Astrocyte (in vitro differentiated cells and primary cell): Measurements from ENCODE around the gene MTUS2. TPM values are rescaled to one million over a fixed set of nuclear protein-coding genes. Genes with fewer than 3 reads are reported as not detected.
"Not testable (repeated sequence)": the region's sequence is repeated elsewhere in the genome, so short reads cannot be mapped to it uniquely, and the experiment has no call there.

Experiments
- DNase-seq: peaks from one replicate; pipeline ENCODE4 v3.0.0-alpha.2; 2010; ENCODE audit warnings: low read depth
- FAIRE-seq: peaks from 2 replicates; lab custom pipeline; 2011; peaks lifted over from hg19 to GRCh38; lab: Jason Lieb, UNC
- H2AFZ ChIP-seq: 2 replicates; pipeline ENCODE4 v1.6.0; 2012; ENCODE audit warnings: low read depth, low read length, inconsistent platforms
- H3K27ac ChIP-seq: 2 replicates; pipeline ENCODE4 v1.5.1; 2011; ENCODE audit warnings: low read depth, low read length, inconsistent platforms
- H3K27me3 ChIP-seq: 2 replicates; pipeline ENCODE4 v1.6.0; 2011; ENCODE audit warnings: low read length, inconsistent platforms; ENCODE audit not compliant: insufficient read depth
- H3K36me3 ChIP-seq: 2 replicates; pipeline ENCODE4 v1.5.1; 2011; ENCODE audit warnings: low read length, inconsistent platforms; ENCODE audit not compliant: insufficient read depth
- H3K4me1 ChIP-seq: 2 replicates; pipeline ENCODE4 v1.5.1; 2011; ENCODE audit warnings: low read length, inconsistent platforms; ENCODE audit not compliant: insufficient read depth
- H3K4me2 ChIP-seq: 2 replicates; pipeline ENCODE4 v1.6.0; 2012; ENCODE audit warnings: low read length, inconsistent platforms
- H3K4me3 ChIP-seq: 2 replicates; pipeline ENCODE4 v1.5.1; 2011; ENCODE audit warnings: low read depth, mild to moderate bottlenecking, low read length, inconsistent platforms; ENCODE audit not compliant: insufficient read depth
- H3K79me2 ChIP-seq: 2 replicates; pipeline ENCODE4 v1.6.0; 2012; ENCODE audit warnings: mild to moderate bottlenecking, low read length, inconsistent platforms; ENCODE audit not compliant: insufficient read depth
- H3K9ac ChIP-seq: 2 replicates; pipeline ENCODE4 v1.6.0; 2012; ENCODE audit warnings: mild to moderate bottlenecking, low read length, inconsistent platforms
- H3K9me3 ChIP-seq: 2 replicates; pipeline ENCODE4 v1.5.1; 2012; ENCODE audit warnings: low read depth, mild to moderate bottlenecking, low read length, inconsistent platforms; ENCODE audit not compliant: insufficient read depth
- H4K20me1 ChIP-seq: 2 replicates; pipeline ENCODE4 v1.6.0; 2012; ENCODE audit warnings: low read length, inconsistent platforms; ENCODE audit not compliant: insufficient read depth
- H3K27ac Mint-ChIP-seq: one replicate; pipeline ENCODE4 v1.8.0; 2021; ENCODE audit warnings: mild to moderate bottlenecking, mixed read lengths; ENCODE audit not compliant: unreplicated experiment
- H3K27me3 Mint-ChIP-seq: one replicate; pipeline ENCODE4 v1.8.0; 2021; ENCODE audit warnings: low read depth, mixed read lengths; ENCODE audit not compliant: unreplicated experiment
- H3K36me3 Mint-ChIP-seq: one replicate; pipeline ENCODE4 v1.8.0; 2021; ENCODE audit warnings: low read depth, mixed read lengths; ENCODE audit not compliant: unreplicated experiment
- H3K4me1 Mint-ChIP-seq: one replicate; pipeline ENCODE4 v1.8.0; 2021; ENCODE audit warnings: low read depth, mixed read lengths; ENCODE audit not compliant: unreplicated experiment
- H3K4me3 Mint-ChIP-seq: one replicate; pipeline ENCODE4 v1.8.0; 2021; ENCODE audit warnings: mild to moderate bottlenecking, moderate library complexity, mixed read lengths; ENCODE audit not compliant: unreplicated experiment
- H3K9me3 Mint-ChIP-seq: one replicate; pipeline ENCODE4 v1.8.0; 2021; ENCODE audit warnings: mild to moderate bottlenecking, mixed read lengths; ENCODE audit not compliant: unreplicated experiment
- CTCF ChIP-seq: IDR thresholded peaks from 2 replicates; pipeline ENCODE4 v1.5.1; 2011; ENCODE audit warnings: low read depth, mild to moderate bottlenecking, inconsistent platforms, low read length, moderate library complexity; ENCODE audit not compliant: insufficient read depth
- EZH2 ChIP-seq: IDR thresholded peaks from 2 replicates; pipeline ENCODE4 v1.6.1; 2012; ENCODE audit warnings: mild to moderate bottlenecking, low read length, inconsistent platforms; ENCODE audit not compliant: insufficient read depth
- total RNA-seq: library from RNA; stranded (reverse); gene quantifications from 2 replicates; pipeline ENCODE4 v1.2.1, GENCODE V29; 2021

Gene MTUS2
- total RNA-seq, 1 donor from 2014 or later, result 0.50 TPM

GRCh38 chr13:29193083-29193482 is 372.9 kb downstream of the MTUS2 start:
- H3K9me3 Mint-ChIP-seq, result peaks cover 5% of the 10 kb centered on the region
- no peak overlapping the region for H3K27ac Mint-ChIP-seq
- Histone ChIP-seq H4K20me1 (no peaks in the 10 kb centered on the region), H3K27ac (no peak overlapping the region), H3K4me1 (no peaks in the 10 kb centered on the region), H2AFZ (no peak overlapping the region), H3K9me3 (no peaks in the 10 kb centered on the region), H3K36me3 (no peaks in the 10 kb centered on the region), H3K9ac (no peak overlapping the region), H3K4me2 (no peak overlapping the region), H3K79me2 (no peaks in the 10 kb centered on the region), H3K4me3 (no peak overlapping the region), H3K27me3 (no peaks in the 10 kb centered on the region)
- TF ChIP-seq CTCF (no peak), EZH2 (no peak)
- DNase-seq, result no peak
- no peaks in the 10 kb centered on the region for H3K4me1 Mint-ChIP-seq
- no peak overlapping the region for H3K4me3 Mint-ChIP-seq
- no peak for FAIRE-seq
- no peaks in the 10 kb centered on the region for H3K27me3 Mint-ChIP-seq
- no peaks in the 10 kb centered on the region for H3K36me3 Mint-ChIP-seq

GRCh38 chr13:29195456-29195855 is 375.3 kb downstream of the MTUS2 start:
- Mint-ChIP-seq H3K4me3 (no peak overlapping the region), H3K27me3 (peaks cover 2% of the 10 kb centered on the region), H3K4me1 (no peaks in the 10 kb centered on the region), H3K27ac (no peak overlapping the region), H3K9me3 (peaks cover 5% of the 10 kb centered on the region), H3K36me3 (no peaks in the 10 kb centered on the region)
- Histone ChIP-seq H3K4me3 (no peak overlapping the region), H3K27ac (no peak overlapping the region), H3K27me3 (no peaks in the 10 kb centered on the region), H3K9me3 (no peaks in the 10 kb centered on the region), H3K36me3 (no peaks in the 10 kb centered on the region), H3K4me1 (no peaks in the 10 kb centered on the region), H3K4me2 (no peak overlapping the region), H2AFZ (no peak overlapping the region), H4K20me1 (no peaks in the 10 kb centered on the region), H3K9ac (no peak overlapping the region), H3K79me2 (no peaks in the 10 kb centered on the region)
- TF ChIP-seq EZH2 (no peak), CTCF (no peak)
- FAIRE-seq, result no peak
- DNase-seq, result no peak

GRCh38 chr13:29196409-29197074 is 376.4 kb downstream of the MTUS2 start:
- H3K9me3 Mint-ChIP-seq, result peaks cover 5% of the 10 kb centered on the region

GRCh38 chr13:29202753-29203152 is 382.6 kb downstream of the MTUS2 start:
- not testable (repeated sequence) for H2AFZ ChIP-seq, H3K4me1 ChIP-seq, H3K9ac ChIP-seq, H3K9me3 Mint-ChIP-seq, FAIRE-seq, H3K27ac ChIP-seq, H3K27me3 ChIP-seq, H3K79me2 ChIP-seq, H4K20me1 ChIP-seq, H3K36me3 ChIP-seq, H3K36me3 Mint-ChIP-seq, H3K27me3 Mint-ChIP-seq, H3K4me3 ChIP-seq, H3K4me3 Mint-ChIP-seq, DNase-seq, H3K4me2 ChIP-seq, H3K9me3 ChIP-seq, H3K27ac Mint-ChIP-seq
- peaks cover 15% of the 10 kb centered on the region for H3K4me1 Mint-ChIP-seq

More at GRCh38 chr13:29196409-29197074, 376.4 kb downstream of the MTUS2 start:
- Histone ChIP-seq H3K4me3 (no peak overlapping the region), H3K27me3 (no peaks in the 10 kb centered on the region), H3K36me3 (no peaks in the 10 kb centered on the region), H4K20me1 (no peaks in the 10 kb centered on the region), H3K9me3 (no peaks in the 10 kb centered on the region), H3K79me2 (no peaks in the 10 kb centered on the region), H2AFZ (no peak overlapping the region), H3K4me1 (no peaks in the 10 kb centered on the region), H3K4me2 (no peak overlapping the region), H3K27ac (no peak overlapping the region), H3K9ac (no peak overlapping the region)
- TF ChIP-seq CTCF (no peak), EZH2 (no peak)
- H3K36me3 Mint-ChIP-seq, result no peaks in the 10 kb centered on the region
- peaks cover 9% of the 10 kb centered on the region for H3K4me1 Mint-ChIP-seq
- no peak overlapping the region for H3K4me3 Mint-ChIP-seq
- FAIRE-seq (no peak), DNase-seq (no peak)
- no peak overlapping the region for H3K27ac Mint-ChIP-seq
- peaks cover 2% of the 10 kb centered on the region for H3K27me3 Mint-ChIP-seq
